Choroid plexus epithelial cell (primary cell): ENCODE results near the gene DIAPH3.

ENCODE experiments used
- DNase-seq: peaks from one replicate; pipeline ENCODE4 v3.0.0-alpha.2; 2010; ENCODE audit warnings: low read depth
- H3K4me3 ChIP-seq: 2 replicates; pipeline ENCODE4 v1.5.1; 2011; ENCODE audit warnings: low read depth, mild to moderate bottlenecking, control low read depth, low read length, moderate library complexity
- TF ChIP-seq, protein P1 (sequence below): conservative IDR thresholded peaks from 2 replicates; pipeline ENCODE4 v1.5.1; 2011; ENCODE audit warnings: low read depth, mild to moderate bottlenecking, control low read depth, inconsistent platforms, low read length, moderate library complexity

Gene DIAPH3

DNA sequence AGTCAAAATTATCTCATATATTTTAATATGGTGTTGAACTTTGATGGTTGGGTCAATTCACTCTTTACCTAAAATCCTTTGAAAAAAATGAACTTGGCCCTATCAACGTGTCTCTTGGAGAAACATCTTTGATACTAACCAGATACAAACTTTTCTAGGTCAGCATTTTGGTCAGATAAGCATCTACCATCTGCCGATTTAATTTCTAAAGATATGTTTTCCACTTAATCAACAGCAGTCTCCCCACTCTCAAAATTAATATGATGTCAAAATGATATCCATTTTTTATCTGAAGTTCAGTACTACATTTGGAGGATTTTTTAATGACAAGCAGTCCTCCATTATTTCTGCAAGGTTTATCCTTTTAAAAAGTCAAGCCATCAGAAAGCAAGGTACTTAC is 288.8 kb downstream of the DIAPH3 start:
- no peak overlapping the region for H3K4me3 ChIP-seq
- no peak for DNase-seq
- TF ChIP-seq, protein P1, sequence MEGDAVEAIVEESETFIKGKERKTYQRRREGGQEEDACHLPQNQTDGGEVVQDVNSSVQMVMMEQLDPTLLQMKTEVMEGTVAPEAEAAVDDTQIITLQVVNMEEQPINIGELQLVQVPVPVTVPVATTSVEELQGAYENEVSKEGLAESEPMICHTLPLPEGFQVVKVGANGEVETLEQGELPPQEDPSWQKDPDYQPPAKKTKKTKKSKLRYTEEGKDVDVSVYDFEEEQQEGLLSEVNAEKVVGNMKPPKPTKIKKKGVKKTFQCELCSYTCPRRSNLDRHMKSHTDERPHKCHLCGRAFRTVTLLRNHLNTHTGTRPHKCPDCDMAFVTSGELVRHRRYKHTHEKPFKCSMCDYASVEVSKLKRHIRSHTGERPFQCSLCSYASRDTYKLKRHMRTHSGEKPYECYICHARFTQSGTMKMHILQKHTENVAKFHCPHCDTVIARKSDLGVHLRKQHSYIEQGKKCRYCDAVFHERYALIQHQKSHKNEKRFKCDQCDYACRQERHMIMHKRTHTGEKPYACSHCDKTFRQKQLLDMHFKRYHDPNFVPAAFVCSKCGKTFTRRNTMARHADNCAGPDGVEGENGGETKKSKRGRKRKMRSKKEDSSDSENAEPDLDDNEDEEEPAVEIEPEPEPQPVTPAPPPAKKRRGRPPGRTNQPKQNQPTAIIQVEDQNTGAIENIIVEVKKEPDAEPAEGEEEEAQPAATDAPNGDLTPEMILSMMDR: no peak

DNA sequence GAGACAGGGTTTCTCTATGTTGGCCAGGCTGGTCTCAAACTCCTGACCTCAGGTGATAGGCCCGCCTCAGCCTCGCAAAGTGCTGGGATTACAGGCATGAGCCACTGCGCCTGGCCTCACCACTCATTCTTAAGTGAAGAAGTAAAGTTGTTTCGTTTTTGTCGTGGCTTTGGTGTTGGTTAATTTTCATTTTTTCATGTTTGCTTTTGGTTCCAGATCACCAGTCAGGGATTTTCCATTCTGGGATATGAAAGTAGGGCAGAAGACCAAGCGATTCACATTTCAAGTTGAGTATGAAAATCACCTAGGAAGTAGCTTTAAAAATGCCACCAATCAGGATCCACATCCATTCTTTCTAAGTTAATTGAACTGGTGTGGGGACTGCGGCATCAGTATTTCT is 289.9 kb downstream of the DIAPH3 start:
- H3K4me3 ChIP-seq: no peak overlapping the region
- TF ChIP-seq, protein P1: no peak
- DNase-seq: no peak

DNA sequence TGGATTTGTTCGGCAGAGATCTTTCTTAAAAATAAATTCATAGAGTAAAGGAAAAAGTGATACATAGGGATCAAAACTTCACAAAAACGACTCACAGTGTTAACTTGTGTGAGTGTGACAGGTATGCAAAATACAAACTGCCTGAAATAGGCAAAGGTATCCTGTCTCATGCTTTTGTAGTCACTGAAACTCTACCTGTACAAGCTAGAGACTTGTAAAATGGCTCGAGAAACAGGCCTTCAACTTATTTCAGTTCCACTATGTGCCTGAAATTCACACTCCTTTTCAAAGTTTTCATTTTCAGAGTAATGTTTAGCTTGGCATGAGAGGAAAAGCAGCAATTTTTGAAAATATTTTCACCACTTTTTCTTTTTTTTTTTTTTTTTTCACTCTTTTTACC is 290.4 kb downstream of the DIAPH3 start:
- TF ChIP-seq, protein P1: no peak
- DNase-seq: no peak
- no peak overlapping the region for H3K4me3 ChIP-seq

DNA sequence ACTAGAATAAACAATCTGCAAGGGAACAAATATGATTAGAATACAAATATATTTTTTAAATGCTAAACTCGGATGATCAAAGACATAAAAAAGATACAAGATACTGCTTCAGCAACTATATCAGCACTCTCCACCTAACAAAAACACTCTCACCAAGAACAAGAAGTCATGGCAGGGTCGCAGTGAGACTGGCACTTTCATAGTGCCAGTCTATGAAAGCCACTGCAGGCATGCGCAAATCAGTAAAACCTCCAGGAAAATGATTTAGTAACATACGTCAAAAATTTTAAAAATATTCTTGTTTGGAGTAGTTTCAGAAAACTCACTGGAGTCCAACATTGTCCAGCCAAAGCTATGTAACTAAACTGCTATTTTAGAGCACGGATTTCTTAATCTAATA is 295.9 kb downstream of the DIAPH3 start:
- H3K4me3 ChIP-seq: no peak overlapping the region
- no peak for DNase-seq

DNA sequence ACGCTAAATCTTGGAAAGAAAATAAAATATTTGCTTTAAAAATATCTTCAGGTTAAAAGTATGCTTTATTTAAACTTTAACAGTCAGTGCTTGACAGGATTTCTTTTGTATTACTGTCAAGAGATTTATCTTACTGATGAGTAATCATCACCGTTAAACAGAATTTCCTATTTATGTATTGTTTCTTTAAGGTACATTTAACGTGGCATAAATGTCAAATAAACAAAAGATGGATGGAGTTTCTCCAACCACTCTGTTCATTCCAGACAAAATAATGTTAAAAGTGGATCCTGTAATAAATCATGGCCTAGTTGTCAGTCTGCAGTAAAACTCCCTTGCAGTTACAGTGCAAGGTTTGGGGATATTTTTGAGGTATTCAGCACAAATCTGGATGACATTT is 298.3 kb downstream of the DIAPH3 start:
- TF ChIP-seq, protein P1: no peak
- no peak for DNase-seq

More for the DNA sequence above, 295.9 kb downstream of the DIAPH3 start:
- TF ChIP-seq, protein P1: no peak

DNA sequence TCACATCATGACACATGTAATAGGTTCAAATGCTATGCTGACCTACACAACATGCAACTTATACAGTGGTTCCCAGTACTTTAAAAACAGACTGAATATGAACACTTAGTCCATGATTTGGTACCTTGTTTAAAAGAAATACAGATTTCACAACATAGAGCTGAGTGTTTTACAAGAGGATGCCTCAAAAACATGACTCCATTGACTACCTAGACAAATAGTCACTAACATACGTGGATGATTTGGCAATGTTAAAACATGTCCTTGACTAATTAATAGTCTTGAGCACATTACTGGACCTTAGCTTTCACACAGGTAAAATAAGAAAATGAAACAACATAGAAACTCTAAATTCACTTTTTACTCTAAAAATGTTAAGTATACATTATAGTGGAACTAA is 300.1 kb downstream of the DIAPH3 start:
- H3K4me3 ChIP-seq: no peak overlapping the region
- TF ChIP-seq, protein P1: no peak
- DNase-seq: no peak

More for the DNA sequence above, 298.3 kb downstream of the DIAPH3 start:
- H3K4me3 ChIP-seq: no peak overlapping the region

DNA sequence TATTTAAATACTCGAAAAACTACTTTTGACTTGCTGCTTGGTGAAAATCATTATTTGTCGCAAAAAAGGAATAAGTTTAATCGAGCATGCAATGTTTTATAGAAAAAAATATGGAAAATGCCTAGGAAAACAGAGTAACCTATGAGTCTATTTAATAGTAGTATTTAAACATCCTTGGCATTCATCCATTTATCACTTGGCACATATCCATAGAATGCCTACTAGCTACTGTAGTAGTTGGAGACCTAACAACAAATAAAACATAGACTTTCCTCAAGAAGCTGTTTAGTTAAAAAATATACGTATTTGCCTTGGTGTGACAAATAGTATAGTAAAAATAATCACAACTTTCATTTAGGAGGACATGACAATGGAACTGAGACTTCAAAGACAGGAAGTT is 302.1 kb downstream of the DIAPH3 start:
- DNase-seq: peak; percentile 34
- H3K4me3 ChIP-seq: no peak overlapping the region
- TF ChIP-seq, protein P1: no peak
